ENCODE data around the gene PCDHGB4. TPM values are rescaled to one million over a fixed set of nuclear protein-coding genes. Genes with fewer than 3 reads are reported as not detected.

Gene PCDHGB4
- total RNA-seq, 3 donors from 2014 or later (not counting 1 experiment from before 2014, with no cell fraction given), result 0.31 to 0.40 TPM; not detected in 1

DNA sequence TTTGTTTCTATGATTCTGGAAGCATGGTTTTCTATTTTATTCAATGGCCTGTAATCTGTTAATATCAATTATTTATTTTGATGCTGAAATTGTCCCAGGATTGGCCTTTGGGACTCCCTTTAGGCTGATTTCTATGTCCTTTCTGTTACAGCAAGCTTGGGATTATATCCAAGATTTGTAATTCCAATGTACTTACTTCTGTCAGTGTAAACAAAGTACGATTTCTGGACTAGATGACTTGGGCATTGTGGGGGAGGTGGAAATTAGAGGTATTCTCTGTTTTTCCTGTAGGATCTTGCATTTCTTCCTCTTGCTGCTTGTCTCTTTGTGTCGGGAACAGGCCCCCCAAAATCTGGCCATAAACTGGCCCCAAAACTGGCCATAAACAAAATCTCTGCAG, 46.5 kb downstream of the PCDHGB4 start:
- H3K4me1 Mint-ChIP-seq, result peaks cover 8 to 16% of the 10 kb centered on the region in 2 donors
- Histone ChIP-seq H3K4me1 (ENCODE audit: control insufficient read depth, insufficient read depth, low read length) (peaks cover 15% of the 10 kb centered on the region), H3K9me3 (ENCODE audit: control insufficient read depth, insufficient read depth, low read length) (peaks cover 24% of the 10 kb centered on the region), H3K27ac (ENCODE audit: low read length) (no peak overlapping the region), H3K36me3 (ENCODE audit: control insufficient read depth, insufficient read depth, low read length) (no peaks in the 10 kb centered on the region), H3K4me3 (ENCODE audit: low read length) (no peak overlapping the region), H3K27me3 (ENCODE audit: control insufficient read depth, insufficient read depth, low read length) (peaks cover 53% of the 10 kb centered on the region)
- intact Hi-C loops (cut with micrococcal nuclease), result no loop called here
- no peak for ATAC-seq
- H3K27me3 Mint-ChIP-seq (ENCODE audit: low read depth in 2 of 2), result peaks cover 27 to 38% of the 10 kb centered on the region in 2 donors
- WGBS (ENCODE audit: insufficient coverage), result 71% methylated on average over 2 of the region's 2 CpGs
- no peak overlapping the region for H3K4me3 Mint-ChIP-seq
- TF ChIP-seq CTCF (IDR thresholded peaks at IDR 0.05), result no peak
- H3K36me3 Mint-ChIP-seq, result peaks cover 9% of the 10 kb centered on the region
- H3K27ac Mint-ChIP-seq, result no peak overlapping the region
- DNase-seq, result no peak
- H3K9me3 Mint-ChIP-seq, result peaks cover 3 to 14% of the 10 kb centered on the region in 2 donors

GRCh38 chr5:141437221-141437620, 49.7 kb downstream of the PCDHGB4 start:
- intact Hi-C loops (cut with micrococcal nuclease), result no loop called here
- TF ChIP-seq CTCF (IDR thresholded peaks at IDR 0.05), result no peak
- no peak overlapping the region for H3K27ac Mint-ChIP-seq
- WGBS (ENCODE audit: insufficient coverage), result no CpG with 5 or more reads among the region's 2 CpGs
- no peaks in the 10 kb centered on the region for H3K36me3 Mint-ChIP-seq
- H3K27me3 Mint-ChIP-seq (ENCODE audit: low read depth in 2 of 2), result peaks cover 7 to 22% of the 10 kb centered on the region in 2 donors
- Histone ChIP-seq H3K9me3 (ENCODE audit: control insufficient read depth, insufficient read depth, low read length) (peaks cover 4% of the 10 kb centered on the region), H3K4me3 (ENCODE audit: low read length) (no peak overlapping the region), H3K4me1 (ENCODE audit: control insufficient read depth, insufficient read depth, low read length) (no peaks in the 10 kb centered on the region), H3K27me3 (ENCODE audit: control insufficient read depth, insufficient read depth, low read length) (peaks cover 24% of the 10 kb centered on the region), H3K36me3 (ENCODE audit: control insufficient read depth, insufficient read depth, low read length) (no peaks in the 10 kb centered on the region), H3K27ac (ENCODE audit: low read length) (no peak overlapping the region)
- H3K4me3 Mint-ChIP-seq, result no peak overlapping the region
- H3K4me1 Mint-ChIP-seq, result no peaks in the 10 kb centered on the region
- DNase-seq (no peak), ATAC-seq (no peak)
- H3K9me3 Mint-ChIP-seq, result peaks cover 3 to 6% of the 10 kb centered on the region in 2 donors

GRCh38 chr5:141439411-141440141, 52.1 kb downstream of the PCDHGB4 start:
- intact Hi-C loops (cut with micrococcal nuclease), result no loop called here
- TF ChIP-seq CTCF (IDR thresholded peaks at IDR 0.05), result no peak
- Mint-ChIP-seq H3K27me3 (ENCODE audit: low read depth in 2 of 2) (peaks cover 3 to 12% of the 10 kb centered on the region in 2 donors), H3K36me3 (no peaks in the 10 kb centered on the region), H3K9me3 (peaks cover 0 to 2% of the 10 kb centered on the region in 2 donors), H3K4me1 (no peaks in the 10 kb centered on the region), H3K27ac (no peak overlapping the region), H3K4me3 (no peak overlapping the region)
- Histone ChIP-seq H3K36me3 (ENCODE audit: control insufficient read depth, insufficient read depth, low read length) (no peaks in the 10 kb centered on the region), H3K4me3 (ENCODE audit: low read length) (no peak overlapping the region), H3K27me3 (ENCODE audit: control insufficient read depth, insufficient read depth, low read length) (peaks cover 13% of the 10 kb centered on the region), H3K4me1 (ENCODE audit: control insufficient read depth, insufficient read depth, low read length) (no peaks in the 10 kb centered on the region), H3K27ac (ENCODE audit: low read length) (no peak overlapping the region), H3K9me3 (ENCODE audit: control insufficient read depth, insufficient read depth, low read length) (no peaks in the 10 kb centered on the region)
- 74% methylated on average over 10 of the region's 10 CpGs for WGBS (ENCODE audit: insufficient coverage)
- DNase-seq (no peak), ATAC-seq (no peak)

Other genes starting within 250 kb of the PCDHGB4 start
- gene PCDHB6, start 237.6 kb upstream of the PCDHGB4 start, total RNA-seq, result not detected
- gene PCDHB7, start 215.1 kb upstream of the PCDHGB4 start, total RNA-seq, result not detected
- not detected for gene PCDHB8, start 209.9 kb upstream of the PCDHGB4 start, total RNA-seq
- not detected for gene PCDHB16, start 205.3 kb upstream of the PCDHGB4 start, total RNA-seq
- gene PCDHB9, start 200.5 kb upstream of the PCDHGB4 start, total RNA-seq, result under 1 TPM in 1 of 3 donors, not detected in 2; 0.15 TPM
- under 1 TPM in 1 of 3 donors, not detected in 2; 0.15 TPM for gene PCDHB10, start 195.3 kb upstream of the PCDHGB4 start, total RNA-seq
- not detected for gene PCDHB11, start 188.1 kb upstream of the PCDHGB4 start, total RNA-seq
- not detected for gene PCDHB12, start 179.0 kb upstream of the PCDHGB4 start, total RNA-seq
- gene PCDHB13, start 173.8 kb upstream of the PCDHGB4 start, total RNA-seq, result not detected
- not detected for gene PCDHB14, start 164.4 kb upstream of the PCDHGB4 start, total RNA-seq
- not detected for gene PCDHB15, start 142.3 kb upstream of the PCDHGB4 start, total RNA-seq
- under 1 TPM in 1 of 3 donors, not detected in 2; 0.73 TPM for gene SLC25A2, start 83.6 kb upstream of the PCDHGB4 start, total RNA-seq
- gene TAF7, start 66.9 kb upstream of the PCDHGB4 start, total RNA-seq, result 10 to 100 TPM; 77.3 to 96.1 (median 89.4) TPM
- not detected for gene PCDHGA1, start 57.2 kb upstream of the PCDHGB4 start, total RNA-seq
- not detected for gene PCDHGA2, start 48.9 kb upstream of the PCDHGB4 start, total RNA-seq
- gene PCDHGA3, start 43.9 kb upstream of the PCDHGB4 start, total RNA-seq, result not detected
- gene PCDHGB1, start 37.6 kb upstream of the PCDHGB4 start, total RNA-seq, result under 1 TPM in 1 of 3 donors, not detected in 2; 0.10 TPM
- gene PCDHGA4, start 32.7 kb upstream of the PCDHGB4 start, total RNA-seq, result under 1 TPM in 2 of 3 donors, not detected in 1; 0.24 to 0.30 TPM
- gene PCDHGB2, start 27.7 kb upstream of the PCDHGB4 start, total RNA-seq, result 1 to 10 TPM in 1 of 3 donors, under 1 TPM in 2; 0.36 to 1.5 (median 0.49) TPM
- gene PCDHGA5, start 23.5 kb upstream of the PCDHGB4 start, total RNA-seq, result under 1 TPM; 0.12 to 0.30 (median 0.20) TPM
- under 1 TPM in 2 of 3 donors, not detected in 1; 0.52 to 0.68 TPM for gene PCDHGB3, start 17.5 kb upstream of the PCDHGB4 start, total RNA-seq
- gene PCDHGA6, start 13.8 kb upstream of the PCDHGB4 start, total RNA-seq, result under 1 TPM; 0.20 to 0.75 (median 0.21) TPM
- under 1 TPM in 2 of 3 donors, not detected in 1; 0.26 to 0.68 TPM for gene PCDHGA7, start 5.0 kb upstream of the PCDHGB4 start, total RNA-seq
- gene PCDHGA8, start 4.9 kb downstream of the PCDHGB4 start, total RNA-seq, result under 1 TPM; 0.07 to 0.28 (median 0.09) TPM
- gene PCDHGB5, start 10.2 kb downstream of the PCDHGB4 start, total RNA-seq, result 1 to 10 TPM; 1.3 to 4.2 (median 3.1) TPM
- gene PCDHGA9, start 15.1 kb downstream of the PCDHGB4 start, total RNA-seq, result 1 to 10 TPM in 2 of 3 donors, under 1 TPM in 1; 0.61 to 1.7 (median 1.0) TPM
- gene PCDHGB6, start 20.3 kb downstream of the PCDHGB4 start, total RNA-seq, result 1 to 10 TPM; 2.1 to 5.9 (median 2.9) TPM
- gene PCDHGA10, start 25.3 kb downstream of the PCDHGB4 start, total RNA-seq, result 1 to 10 TPM in 2 of 3 donors, under 1 TPM in 1; 0.61 to 2.6 (median 2.1) TPM
- 1 to 10 TPM in 2 of 3 donors, under 1 TPM in 1; 0.68 to 1.6 (median 1.2) TPM for gene PCDHGB7, start 30.0 kb downstream of the PCDHGB4 start, total RNA-seq
- 1 to 10 TPM in 1 of 3 donors, under 1 TPM in 2; 0.40 to 1.2 (median 0.83) TPM for gene PCDHGA11, start 33.4 kb downstream of the PCDHGB4 start, total RNA-seq
- 1 to 10 TPM in 1 of 3 donors, under 1 TPM in 2; 0.35 to 1.1 (median 0.75) TPM for gene PCDHGA12, start 42.8 kb downstream of the PCDHGB4 start, total RNA-seq
- 1 to 10 TPM in 1 of 3 donors, under 1 TPM in 2; 0.68 to 1.5 (median 0.75) TPM for gene PCDHGC3, start 88.3 kb downstream of the PCDHGB4 start, total RNA-seq
- gene PCDHGC4, start 97.3 kb downstream of the PCDHGB4 start, total RNA-seq, result under 1 TPM; 0.31 to 0.84 (median 0.45) TPM
- gene PCDHGC5, start 101.4 kb downstream of the PCDHGB4 start, total RNA-seq, result under 1 TPM; 0.31 to 0.97 (median 0.50) TPM
- gene DIAPH1, start 231.3 kb downstream of the PCDHGB4 start, total RNA-seq, result 100 to 1,000 TPM; 410 to 456 (median 419) TPM
- gene HDAC3, start 249.2 kb downstream of the PCDHGB4 start, total RNA-seq, result 10 to 100 TPM; 66.0 to 85.7 (median 74.7) TPM
- 1 to 10 TPM; 5.7 to 6.6 (median 6.1) TPM for gene RELL2, start 249.3 kb downstream of the PCDHGB4 start, total RNA-seq

All from natural killer cell (primary cell).